Hematopoietic multipotent progenitor cell treated with erythropoietin and hydrocortisone succinate and interleukin-3 and kit ligand, for 6 days (in vitro differentiated cells): ENCODE measurements around the gene TMPO.
"Not testable (repeated sequence)": the region's sequence is repeated elsewhere in the genome, so short reads cannot be mapped to it uniquely, and the experiment has no call there.

Experiments used
- DNase-seq: peaks from one replicate; pipeline ENCODE4 v3.0.0-alpha.2; 2015

Gene TMPO

DNA sequence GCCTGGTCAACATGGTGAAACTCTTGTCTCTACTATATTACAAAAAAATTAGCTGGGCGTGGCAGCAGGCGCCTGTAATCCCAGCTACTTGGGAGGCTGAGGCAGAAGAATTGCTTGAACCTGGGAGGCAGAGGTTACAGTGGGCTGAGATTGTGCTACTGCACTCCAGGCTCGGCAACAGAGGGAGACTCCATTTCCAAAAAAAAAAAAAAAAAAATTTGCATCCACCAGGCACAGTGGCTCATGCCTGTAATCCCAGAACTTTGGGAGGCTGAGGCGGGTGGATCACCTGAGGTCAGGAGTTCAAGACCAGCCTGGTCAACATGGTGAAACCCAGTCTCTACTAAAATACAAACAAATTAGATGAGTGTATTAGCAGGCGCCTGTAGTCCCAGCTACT lies 3.6 kb upstream of the TMPO start:
- DNase-seq: not testable (repeated sequence)

- DNase-seq: peak; percentile 73
These were observed 1.7 kb upstream of the TMPO start for GRCh38 chr12:98513379-98514322.

- DNase-seq: no peak
These were observed 456 bp upstream of the TMPO start for GRCh38 chr12:98514982-98515286.

DNA sequence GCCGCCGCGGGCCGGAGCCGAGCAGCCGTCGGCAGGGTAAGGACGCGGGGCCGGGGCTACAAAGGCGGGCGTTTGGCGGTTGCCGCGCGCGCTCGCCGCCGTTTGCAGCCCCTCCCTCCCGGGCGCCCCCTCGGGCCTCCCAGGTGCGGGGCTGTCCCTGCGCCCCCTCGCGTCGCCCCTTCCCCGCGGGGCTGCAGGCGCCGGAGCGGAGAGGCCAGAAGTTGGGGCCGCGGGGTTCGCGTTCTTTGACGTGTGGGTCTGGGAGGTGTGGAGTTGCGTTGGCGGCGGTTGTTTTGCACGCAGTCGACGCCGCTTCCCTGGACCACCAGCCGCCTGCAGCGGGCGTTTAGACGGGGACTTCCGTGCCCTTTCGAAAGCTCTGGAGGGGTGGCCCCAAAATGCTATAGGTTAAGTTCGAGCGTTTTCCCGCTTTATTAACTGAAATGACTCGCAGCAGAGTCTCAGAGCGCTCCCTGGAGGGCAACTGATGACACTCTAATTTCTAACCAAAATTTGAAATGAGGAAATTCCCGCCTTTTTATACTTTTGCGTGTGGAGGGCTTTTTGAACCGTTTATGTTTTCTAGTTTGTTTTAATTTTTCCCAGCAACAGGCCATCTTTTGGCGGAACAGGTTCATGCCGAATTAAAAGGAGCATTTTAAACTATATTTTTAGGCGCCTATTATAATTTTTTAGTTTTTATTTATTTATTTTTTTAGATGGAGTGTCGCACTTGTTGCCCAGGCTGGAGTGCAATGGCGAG lies 902 bp downstream of the TMPO start:
- peak; percentile 99 for DNase-seq

DNA sequence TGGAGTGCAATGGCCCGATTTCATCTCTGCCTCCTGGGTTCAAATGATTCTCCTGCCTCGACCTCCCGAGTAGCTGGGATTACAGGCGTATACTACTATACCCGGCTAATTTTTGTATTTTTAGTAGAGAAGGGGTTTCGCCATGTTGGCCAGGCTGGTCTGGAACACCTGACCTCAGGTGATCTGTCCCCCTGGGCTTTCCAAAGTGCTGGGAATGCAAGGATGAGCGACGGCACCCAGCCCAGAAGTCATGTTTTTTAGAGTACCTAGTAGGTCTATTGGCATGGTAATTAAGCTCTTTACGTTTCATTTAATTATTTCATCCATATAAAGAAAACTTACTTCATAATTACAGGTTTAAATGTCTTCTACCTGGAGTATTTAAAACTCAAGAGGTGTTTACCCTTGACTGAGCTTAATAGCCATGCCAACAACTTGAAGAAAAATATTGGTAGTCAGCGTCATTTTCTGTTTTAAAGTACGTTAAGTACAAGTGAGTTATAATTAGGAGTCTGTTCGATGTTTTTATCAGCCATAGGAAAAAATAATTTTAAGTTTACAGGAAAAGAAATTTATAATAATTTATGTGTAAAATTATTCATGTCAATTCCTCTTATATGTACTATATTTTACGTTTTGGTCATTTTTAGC lies 4.0 kb downstream of the TMPO start:
- no peak for DNase-seq

- no peak for DNase-seq
These were observed 14.7 kb downstream of the TMPO start for GRCh38 chr12:98530068-98530467.

DNA sequence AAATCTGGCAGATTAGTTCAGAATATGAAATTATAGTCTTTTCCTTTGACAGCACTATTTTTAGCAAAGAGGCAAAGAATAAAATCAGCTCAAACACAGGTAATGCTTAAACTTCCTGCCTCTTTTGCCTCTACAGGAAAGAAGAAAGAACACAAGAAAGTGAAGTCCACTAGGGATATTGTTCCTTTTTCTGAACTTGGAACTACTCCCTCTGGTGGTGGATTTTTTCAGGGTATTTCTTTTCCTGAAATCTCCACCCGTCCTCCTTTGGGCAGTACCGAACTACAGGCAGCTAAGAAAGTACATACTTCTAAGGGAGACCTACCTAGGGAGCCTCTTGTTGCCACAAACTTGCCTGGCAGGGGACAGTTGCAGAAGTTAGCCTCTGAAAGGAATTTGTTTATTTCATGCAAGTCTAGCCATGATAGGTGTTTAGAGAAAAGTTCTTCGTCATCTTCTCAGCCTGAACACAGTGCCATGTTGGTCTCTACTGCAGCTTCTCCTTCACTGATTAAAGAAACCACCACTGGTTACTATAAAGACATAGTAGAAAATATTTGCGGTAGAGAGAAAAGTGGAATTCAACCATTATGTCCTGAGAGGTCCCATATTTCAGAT lies 17.4 kb downstream of the TMPO start:
- DNase-seq: peak; percentile 86

GRCh38 chr12:98533723-98534251 lies 18.4 kb downstream of the TMPO start:
- no peak for DNase-seq

DNA sequence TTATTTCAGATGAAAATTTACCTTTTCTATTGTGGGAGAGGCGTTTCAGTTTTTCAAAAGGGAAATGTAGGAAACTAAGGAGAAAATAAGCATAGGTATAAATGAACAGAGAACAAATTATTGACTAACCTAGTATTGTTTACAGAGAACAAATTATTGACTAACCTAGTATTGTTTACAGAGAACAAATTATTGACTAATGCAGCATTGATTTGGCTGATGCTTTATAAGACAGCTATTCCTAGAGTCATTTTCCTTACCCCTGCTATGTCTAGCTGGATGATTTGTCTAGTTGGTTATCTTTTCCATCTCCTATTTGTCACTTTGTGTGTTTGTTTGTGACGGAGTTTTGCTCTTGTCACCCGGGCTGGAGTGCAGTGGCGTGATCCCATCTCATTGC lies 22.6 kb downstream of the TMPO start:
- no peak for DNase-seq

GRCh38 chr12:98543701-98544100 lies 28.3 kb downstream of the TMPO start:
- DNase-seq: no peak

GRCh38 chr12:98544751-98545150 lies 29.4 kb downstream of the TMPO start:
- no peak for DNase-seq

DNA sequence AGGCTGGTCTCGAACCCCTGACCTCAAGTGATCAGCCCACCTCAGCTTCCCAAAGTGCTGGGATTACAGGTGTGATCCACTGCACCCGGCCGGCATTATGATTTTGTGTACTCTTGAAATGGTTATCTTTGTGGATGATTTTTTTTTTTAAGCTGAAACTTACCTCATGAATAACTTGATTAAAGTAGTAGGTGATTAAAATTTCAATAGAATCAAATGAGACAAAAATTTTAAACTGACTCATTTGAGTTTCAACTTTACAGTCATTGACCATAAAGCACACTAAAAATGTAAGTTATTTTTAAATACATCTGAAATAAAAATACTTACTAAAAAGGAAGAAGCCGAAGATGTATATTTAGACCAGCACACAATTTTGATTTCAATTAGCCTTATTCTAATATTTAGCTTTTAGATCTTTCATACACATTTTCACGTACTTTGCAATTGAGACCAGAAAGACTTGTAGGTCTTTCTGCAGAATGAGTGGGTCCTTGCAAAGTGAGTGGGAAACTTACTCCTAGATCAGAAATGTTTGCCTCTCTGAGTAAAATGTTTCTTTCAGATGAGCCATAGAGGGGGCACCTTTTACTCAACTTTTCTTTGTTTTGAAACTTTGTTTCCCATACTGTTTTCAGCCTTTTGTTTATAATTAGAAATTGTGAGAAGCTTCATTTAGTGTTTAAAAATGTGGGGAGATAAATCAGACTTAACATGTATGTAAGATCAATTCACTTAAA lies 34.2 kb downstream of the TMPO start:
- no peak for DNase-seq

GRCh38 chr12:98551787-98552186 lies 36.4 kb downstream of the TMPO start:
- DNase-seq: no peak

- not testable (repeated sequence) for DNase-seq
These were observed 42.7 kb downstream of the TMPO start for GRCh38 chr12:98558097-98558496.

- no peak for DNase-seq
These were observed 44.3 kb downstream of the TMPO start for GRCh38 chr12:98559666-98560065.

GRCh38 chr12:98561846-98562245 lies 46.5 kb downstream of the TMPO start:
- no peak for DNase-seq

DNA sequence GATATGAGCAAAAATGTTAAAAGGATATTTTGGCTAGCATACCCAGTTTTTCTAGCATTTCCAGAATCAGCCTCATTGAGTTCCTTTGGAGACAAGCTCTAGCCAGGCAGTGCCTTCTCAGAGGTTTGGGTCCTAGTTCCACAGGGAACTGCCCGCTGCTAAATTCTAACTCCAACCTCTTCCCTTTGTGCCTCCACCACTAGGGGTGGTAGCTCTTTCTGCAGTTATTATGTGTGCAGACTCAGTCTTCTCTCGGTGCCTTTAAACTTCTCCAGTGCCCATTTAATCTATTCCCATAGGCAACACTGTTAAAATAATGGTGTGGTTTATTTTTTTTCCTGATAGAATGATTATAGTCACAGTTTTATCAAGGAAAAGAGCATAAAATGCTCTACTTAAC lies 56.6 kb downstream of the TMPO start:
- DNase-seq: peak; percentile 52

DNA sequence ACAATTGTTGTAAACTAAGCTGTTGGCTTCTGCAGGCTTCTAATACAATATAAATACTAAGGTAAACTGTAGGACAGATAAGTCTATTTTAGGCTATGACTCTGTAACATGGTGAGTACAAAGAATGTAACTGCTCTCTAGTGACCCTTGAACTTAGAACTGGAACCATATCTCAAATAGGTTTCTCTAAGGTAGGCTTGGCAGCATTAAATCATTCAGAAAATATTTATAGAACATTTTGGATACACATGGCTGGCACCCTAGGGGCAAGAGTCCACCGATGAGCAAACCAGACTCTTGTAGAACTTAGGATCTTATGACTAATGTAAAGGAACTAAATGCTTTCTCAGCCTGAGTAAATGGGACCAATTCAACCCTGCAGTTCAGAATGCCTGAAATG lies 58.7 kb downstream of the TMPO start:
- DNase-seq: no peak

DNA sequence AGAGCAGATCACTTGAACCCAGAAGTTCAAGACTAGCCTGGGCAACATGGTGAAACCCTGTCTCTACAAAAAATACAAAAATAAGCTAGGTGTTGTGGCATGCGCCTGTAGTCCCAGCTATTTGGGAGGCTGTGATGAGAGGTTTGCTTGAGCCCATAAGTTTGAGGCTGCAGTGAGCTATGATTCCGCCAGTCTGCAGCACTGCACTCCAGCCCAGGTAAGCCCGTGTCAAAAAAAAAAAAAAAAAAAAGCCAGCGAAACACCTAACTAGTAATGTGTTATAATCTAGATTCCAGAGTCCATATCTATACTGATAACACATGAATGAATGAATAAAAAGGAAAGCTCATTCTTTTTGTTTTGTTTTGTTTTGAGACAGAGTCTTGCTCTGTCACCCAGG lies 59.6 kb downstream of the TMPO start:
- no peak for DNase-seq

DNA sequence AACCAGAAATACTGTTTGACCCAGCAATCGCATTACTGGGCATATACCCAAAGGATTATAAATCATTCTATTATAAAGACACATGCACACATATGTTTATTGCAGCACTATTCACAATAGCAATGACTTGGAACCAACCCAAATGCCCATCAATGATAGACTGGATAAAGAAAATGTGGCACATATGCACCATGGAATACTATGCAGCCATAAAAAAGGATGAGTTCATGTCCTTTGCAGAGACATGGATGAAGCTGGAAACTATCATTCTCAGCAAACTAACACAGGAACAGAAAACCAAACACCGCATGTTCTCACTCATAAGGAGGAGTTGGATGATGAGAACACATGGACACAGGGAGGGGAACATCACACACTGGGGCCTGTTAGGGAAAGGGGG lies 61.4 kb downstream of the TMPO start:
- DNase-seq: not testable (repeated sequence)

DNA sequence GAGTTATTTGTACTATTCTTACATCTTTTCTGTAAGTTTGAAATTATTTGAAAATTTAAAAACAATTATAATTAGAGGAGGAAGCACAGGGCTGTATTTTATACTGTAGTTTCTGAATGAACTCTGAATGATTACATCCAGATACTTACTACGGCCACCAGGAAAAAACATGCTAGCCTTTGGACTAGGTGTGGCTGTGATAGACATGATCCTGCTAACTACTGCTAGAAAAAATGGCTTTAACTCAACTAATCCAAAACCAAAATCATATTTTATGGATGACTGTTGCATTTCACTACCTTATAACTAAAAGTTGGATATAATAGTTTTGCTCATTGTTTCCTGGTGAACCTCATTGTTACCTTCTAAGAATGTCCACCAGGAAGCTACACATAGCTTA lies 63.0 kb downstream of the TMPO start:
- DNase-seq: no peak

DNA sequence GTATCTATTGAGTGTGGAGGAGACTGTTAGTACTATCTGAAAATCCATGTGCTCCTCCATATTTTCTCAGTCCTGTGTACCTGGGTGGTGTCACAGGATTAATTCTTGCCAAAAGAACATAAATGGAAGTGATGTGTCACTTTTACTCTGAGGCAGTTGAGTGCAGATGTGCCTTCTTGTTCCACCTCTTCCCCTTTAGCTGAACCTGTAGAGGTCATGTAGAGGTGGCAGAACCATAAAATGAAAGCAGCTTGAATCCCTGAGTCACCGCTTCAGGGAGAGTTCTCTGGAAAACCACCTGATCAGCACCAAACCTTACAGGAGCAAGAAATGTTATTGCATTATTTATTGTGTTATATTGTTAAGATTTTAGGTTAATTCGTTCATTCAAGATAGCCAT lies 63.4 kb downstream of the TMPO start:
- no peak for DNase-seq
